ENCODE data around the gene ADRA2C. TPM values are rescaled to one million over a fixed set of nuclear protein-coding genes. Genes with fewer than 3 reads are reported as not detected.

The ADRA2C gene
- total RNA-seq, 1 experiment from 2014 or later: 8.6 TPM

DNA sequence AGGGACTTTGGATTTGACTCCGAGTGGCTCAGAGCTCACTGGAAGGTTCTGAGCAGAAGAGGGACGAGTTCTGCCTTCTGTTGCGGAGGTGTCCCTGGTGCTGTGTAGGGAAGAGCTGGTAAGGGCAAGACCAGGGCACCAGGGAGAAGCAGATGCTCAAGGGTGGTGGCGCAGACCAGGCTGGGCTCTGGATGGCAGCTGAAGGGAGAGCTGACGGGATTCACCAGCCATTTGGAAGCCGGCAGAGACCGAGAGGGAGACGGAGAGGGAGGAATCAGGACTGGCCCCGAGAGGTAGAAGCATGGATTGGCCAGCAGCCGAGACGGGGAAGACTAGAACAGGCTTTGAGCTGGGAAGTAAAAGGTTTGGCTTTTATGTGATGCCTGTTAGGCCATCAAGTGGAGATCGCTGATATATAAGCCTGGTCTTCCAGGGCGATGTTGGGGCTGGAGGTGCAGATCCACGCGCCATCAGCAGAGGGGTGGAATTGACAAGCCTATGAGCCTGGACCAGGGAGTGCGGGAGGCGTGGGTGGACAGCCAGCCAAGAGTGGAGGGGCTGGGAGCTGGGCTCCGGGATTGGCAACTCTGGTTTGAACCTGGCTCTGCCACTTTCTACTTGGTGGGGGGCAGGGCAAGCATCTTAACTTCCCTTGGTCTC, 43.4 kb downstream of the ADRA2C start:
- H3K9me3 ChIP-seq (ENCODE audit: control insufficient read depth, low read depth, low read length): no peaks in the 10 kb centered on the region
- H4K8ac ChIP-seq (replicated peaks; ENCODE audit: insufficient read length, low read depth, low read length): no peak overlapping the region
- H3K27ac Mint-ChIP-seq: peak overlapping the region in 1 of 3 experiments; percentile 34; a peak in 1 of 7 replicates
- H2BK5ac ChIP-seq (ENCODE audit: insufficient read length, low read length): no peak overlapping the region
- H3K4me2 ChIP-seq (ENCODE audit: insufficient read depth, insufficient read length, low read length): no peak overlapping the region
- no peak for DNase-seq
- TF ChIP-seq, protein P1, sequence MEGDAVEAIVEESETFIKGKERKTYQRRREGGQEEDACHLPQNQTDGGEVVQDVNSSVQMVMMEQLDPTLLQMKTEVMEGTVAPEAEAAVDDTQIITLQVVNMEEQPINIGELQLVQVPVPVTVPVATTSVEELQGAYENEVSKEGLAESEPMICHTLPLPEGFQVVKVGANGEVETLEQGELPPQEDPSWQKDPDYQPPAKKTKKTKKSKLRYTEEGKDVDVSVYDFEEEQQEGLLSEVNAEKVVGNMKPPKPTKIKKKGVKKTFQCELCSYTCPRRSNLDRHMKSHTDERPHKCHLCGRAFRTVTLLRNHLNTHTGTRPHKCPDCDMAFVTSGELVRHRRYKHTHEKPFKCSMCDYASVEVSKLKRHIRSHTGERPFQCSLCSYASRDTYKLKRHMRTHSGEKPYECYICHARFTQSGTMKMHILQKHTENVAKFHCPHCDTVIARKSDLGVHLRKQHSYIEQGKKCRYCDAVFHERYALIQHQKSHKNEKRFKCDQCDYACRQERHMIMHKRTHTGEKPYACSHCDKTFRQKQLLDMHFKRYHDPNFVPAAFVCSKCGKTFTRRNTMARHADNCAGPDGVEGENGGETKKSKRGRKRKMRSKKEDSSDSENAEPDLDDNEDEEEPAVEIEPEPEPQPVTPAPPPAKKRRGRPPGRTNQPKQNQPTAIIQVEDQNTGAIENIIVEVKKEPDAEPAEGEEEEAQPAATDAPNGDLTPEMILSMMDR (conservative IDR thresholded peaks at IDR 0.05): no peak
- H3K23me2 ChIP-seq (ENCODE audit: insufficient read length, low read depth, low read length, poor library complexity, severe bottlenecking): no peaks in the 10 kb centered on the region
- no peak overlapping the region for H2BK12ac ChIP-seq (ENCODE audit: insufficient read length, low read depth, low read length)
- no peaks in the 10 kb centered on the region; the same call in 1 of the 2 replicates for H3K4me1 ChIP-seq (ENCODE audit: insufficient read depth, low read length)
- H3K4me1 Mint-ChIP-seq: peaks cover 22 to 37% of the 10 kb centered on the region in 2 experiments
- no peak overlapping the region; the same call in 1 of the 2 replicates for H3K14ac ChIP-seq (ENCODE audit: insufficient read depth, low read length)
- H3K23ac ChIP-seq (ENCODE audit: insufficient read length, low read depth, low read length): no peak overlapping the region
- peaks cover 31% of the 10 kb centered on the region for H3K27me3 Mint-ChIP-seq (ENCODE audit: low read depth)
- peaks cover 3 to 4% of the 10 kb centered on the region in 2 experiments for H3K9me3 Mint-ChIP-seq
- no peak overlapping the region for H4K5ac ChIP-seq (ENCODE audit: insufficient read length, low read depth, low read length)
- no peak overlapping the region for H3T11ph ChIP-seq (ENCODE audit: low read length)
- no peaks in the 10 kb centered on the region for H4K20me1 ChIP-seq (ENCODE audit: control insufficient read depth, insufficient read depth, insufficient read length)
- H3K79me1 ChIP-seq (ENCODE audit: insufficient read depth, low read depth, low read length, poor library complexity, severe bottlenecking): no peaks in the 10 kb centered on the region
- H3K4ac ChIP-seq (ENCODE audit: low read depth, low read length): no peak overlapping the region
- no peaks in the 10 kb centered on the region for H3K79me2 ChIP-seq (ENCODE audit: insufficient read depth, low read length)
- H2BK120ac ChIP-seq (ENCODE audit: low read depth, low read length, poor library complexity, severe bottlenecking): no peak overlapping the region
- no peak overlapping the region for H2AK5ac ChIP-seq (ENCODE audit: insufficient read length, low read length)
- H4K91ac ChIP-seq (ENCODE audit: insufficient read length, low read depth, low read length): no peak overlapping the region
- no peaks in the 10 kb centered on the region; a peak in 1 of 7 replicates for H3K36me3 Mint-ChIP-seq (ENCODE audit: insufficient read depth in 1 of 3, low read depth in 3 of 3)
- H3K27ac ChIP-seq (ENCODE audit: insufficient read length, low read depth, low read length): no peak overlapping the region
- no peaks in the 10 kb centered on the region for H3K27me3 ChIP-seq (ENCODE audit: insufficient read depth, low read length)
- no peak overlapping the region for H2AFZ ChIP-seq (ENCODE audit: low read length)
- no peak overlapping the region for H2BK15ac ChIP-seq (ENCODE audit: low read depth, low read length)
- no peak overlapping the region for H3K4me3 Mint-ChIP-seq
- H3K18ac ChIP-seq (ENCODE audit: insufficient read length, low read depth, low read length): no peak overlapping the region
- no peak overlapping the region for H2BK20ac ChIP-seq (ENCODE audit: low read depth, low read length, poor library complexity, severe bottlenecking)
- H3K56ac ChIP-seq (ENCODE audit: insufficient read length, low read depth, low read length): no peak overlapping the region
- no CpG with 5 or more reads among the region's 18 CpGs for WGBS (ENCODE audit: extremely low coverage, insufficient read length, low lambda C conversion rate)
- no peak overlapping the region for H3K9ac ChIP-seq (ENCODE audit: extremely low read depth, insufficient read length, low read length)

Measured in H9 (cell line).